DND-41 (cell line): ENCODE measurements around the gene CREBZF.

Experiments
- EZH2 ChIP-seq: IDR thresholded peaks from 3 replicates; pipeline ENCODE4 v1.6.1; 2012; ENCODE audit warnings: borderline replicate concordance, low read depth, mild to moderate bottlenecking, moderate library complexity, low read length, inconsistent platforms; ENCODE audit not compliant: severe bottlenecking
- TF ChIP-seq, protein P1 (sequence below): IDR thresholded peaks from 2 replicates; pipeline ENCODE4 v1.5.1; 2012; ENCODE audit warnings: borderline replicate concordance, low read length, moderate library complexity, mild to moderate bottlenecking; ENCODE audit not compliant: poor library complexity, severe bottlenecking; ENCODE audit errors: extremely low read depth

DNA sequence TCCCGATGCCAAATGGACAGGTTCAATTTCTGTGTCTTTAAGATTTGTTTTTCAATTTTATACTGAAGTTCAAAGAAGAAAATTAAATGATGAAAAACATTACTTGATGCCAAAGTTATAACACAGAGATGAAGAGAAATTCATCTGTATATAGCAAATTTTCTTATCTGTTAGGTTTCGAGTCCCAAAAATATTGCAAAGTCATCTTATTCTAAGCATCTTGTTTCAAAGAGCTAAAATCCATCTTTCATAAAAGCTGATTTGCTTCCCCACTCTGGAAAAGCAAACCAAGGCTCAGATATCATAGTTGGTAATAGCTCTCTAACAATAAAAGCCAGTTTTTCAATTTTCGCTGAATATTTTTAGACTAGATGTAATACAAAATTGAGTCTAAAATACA is 40.0 kb upstream of the CREBZF start:
- TF ChIP-seq, protein P1, sequence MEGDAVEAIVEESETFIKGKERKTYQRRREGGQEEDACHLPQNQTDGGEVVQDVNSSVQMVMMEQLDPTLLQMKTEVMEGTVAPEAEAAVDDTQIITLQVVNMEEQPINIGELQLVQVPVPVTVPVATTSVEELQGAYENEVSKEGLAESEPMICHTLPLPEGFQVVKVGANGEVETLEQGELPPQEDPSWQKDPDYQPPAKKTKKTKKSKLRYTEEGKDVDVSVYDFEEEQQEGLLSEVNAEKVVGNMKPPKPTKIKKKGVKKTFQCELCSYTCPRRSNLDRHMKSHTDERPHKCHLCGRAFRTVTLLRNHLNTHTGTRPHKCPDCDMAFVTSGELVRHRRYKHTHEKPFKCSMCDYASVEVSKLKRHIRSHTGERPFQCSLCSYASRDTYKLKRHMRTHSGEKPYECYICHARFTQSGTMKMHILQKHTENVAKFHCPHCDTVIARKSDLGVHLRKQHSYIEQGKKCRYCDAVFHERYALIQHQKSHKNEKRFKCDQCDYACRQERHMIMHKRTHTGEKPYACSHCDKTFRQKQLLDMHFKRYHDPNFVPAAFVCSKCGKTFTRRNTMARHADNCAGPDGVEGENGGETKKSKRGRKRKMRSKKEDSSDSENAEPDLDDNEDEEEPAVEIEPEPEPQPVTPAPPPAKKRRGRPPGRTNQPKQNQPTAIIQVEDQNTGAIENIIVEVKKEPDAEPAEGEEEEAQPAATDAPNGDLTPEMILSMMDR = no peak
- TF ChIP-seq EZH2 = no peak
